Retina (tissue), 1 donor: ENCODE data around the gene TMEM266.
A peak's percentile ranks its signal among the peaks of the same experiment; 100 is the strongest.
"Not testable (repeated sequence)": the region's sequence is repeated elsewhere in the genome, so short reads cannot be mapped to it uniquely, and the experiment has no call there.

ENCODE experiments used
- DNase-seq: peaks from one replicate; pipeline ENCODE4 v3.0.0-alpha.2; 2016

TMEM266 gene, protein sequence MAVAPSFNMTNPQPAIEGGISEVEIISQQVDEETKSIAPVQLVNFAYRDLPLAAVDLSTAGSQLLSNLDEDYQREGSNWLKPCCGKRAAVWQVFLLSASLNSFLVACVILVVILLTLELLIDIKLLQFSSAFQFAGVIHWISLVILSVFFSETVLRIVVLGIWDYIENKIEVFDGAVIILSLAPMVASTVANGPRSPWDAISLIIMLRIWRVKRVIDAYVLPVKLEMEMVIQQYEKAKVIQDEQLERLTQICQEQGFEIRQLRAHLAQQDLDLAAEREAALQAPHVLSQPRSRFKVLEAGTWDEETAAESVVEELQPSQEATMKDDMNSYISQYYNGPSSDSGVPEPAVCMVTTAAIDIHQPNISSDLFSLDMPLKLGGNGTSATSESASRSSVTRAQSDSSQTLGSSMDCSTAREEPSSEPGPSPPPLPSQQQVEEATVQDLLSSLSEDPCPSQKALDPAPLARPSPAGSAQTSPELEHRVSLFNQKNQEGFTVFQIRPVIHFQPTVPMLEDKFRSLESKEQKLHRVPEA

GRCh38 chr15:76059320-76060117, at the start of gene TMEM266:
TMEM266 (plus strand) TSS chr15:76059985; CDS start chr15:76134264, 74,279 bp downstream.
- DNase-seq: peak; percentile 86

DNA sequence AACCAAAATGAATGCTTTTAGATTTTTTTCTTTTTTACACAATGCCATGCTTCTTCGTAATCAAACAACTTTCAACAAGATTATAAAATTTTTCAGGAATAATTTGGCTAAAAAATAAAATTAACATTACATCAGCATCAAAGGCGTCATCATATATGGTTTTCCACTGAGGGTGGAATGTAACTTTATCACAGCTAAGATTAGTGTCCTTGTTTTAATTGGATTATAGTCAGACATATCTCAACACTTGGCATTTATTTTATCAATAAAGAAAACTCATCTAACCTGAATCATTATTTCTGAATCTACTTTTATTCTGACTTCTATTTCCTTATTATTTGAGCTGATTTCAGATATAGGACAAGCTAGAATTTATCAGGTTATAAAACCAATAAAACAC, 49.2 kb upstream of the TMEM266 start:
- DNase-seq: no peak

DNA sequence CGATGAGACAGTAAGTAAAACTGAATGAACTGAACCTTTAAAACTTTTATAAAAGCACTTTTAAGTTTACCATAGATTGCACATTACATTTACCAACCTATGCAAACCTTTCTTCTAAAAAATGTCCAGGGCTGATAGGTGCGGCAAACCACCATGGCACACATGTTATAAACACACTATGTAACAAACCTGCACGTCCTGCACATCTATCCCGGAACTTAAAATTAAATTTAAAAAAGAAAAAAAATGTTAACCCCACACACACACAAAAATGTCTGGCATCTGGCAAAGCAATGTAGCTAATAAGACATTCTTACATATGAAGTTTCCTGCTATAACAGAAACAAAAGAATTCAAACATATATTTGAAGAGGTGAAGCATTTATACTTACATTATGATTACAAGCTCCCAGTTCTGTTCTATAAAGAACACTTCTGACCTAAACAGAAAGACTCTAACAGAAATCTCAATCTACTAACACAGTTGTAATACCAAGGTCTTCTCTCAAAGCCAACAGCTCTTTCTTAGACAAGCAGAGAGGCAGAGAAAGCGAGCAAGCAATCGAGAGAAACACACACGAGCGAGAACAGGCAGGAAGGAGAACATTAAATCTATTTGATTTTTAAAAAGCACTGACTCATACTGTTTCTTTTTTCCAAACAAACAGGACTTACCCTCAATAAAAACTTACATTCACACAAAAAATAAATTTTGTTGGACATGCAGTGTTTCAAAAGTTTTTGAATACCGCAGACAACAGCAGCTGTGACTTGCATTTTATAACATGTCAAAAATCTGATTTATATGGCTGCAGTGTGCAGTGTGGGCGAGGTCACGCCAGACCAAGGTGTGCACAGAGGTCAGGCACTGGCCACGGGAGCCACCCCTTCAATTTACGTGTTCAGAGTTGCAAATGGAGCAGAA, 47.9 kb upstream of the TMEM266 start, which contains the start of gene NRG4:
Gene NRG4 (minus strand): TSS at position 798 of the 925 bp plus-strand sequence. CDS start 1,194 bp downstream, outside the sequence.
- DNase-seq: no peak

DNA sequence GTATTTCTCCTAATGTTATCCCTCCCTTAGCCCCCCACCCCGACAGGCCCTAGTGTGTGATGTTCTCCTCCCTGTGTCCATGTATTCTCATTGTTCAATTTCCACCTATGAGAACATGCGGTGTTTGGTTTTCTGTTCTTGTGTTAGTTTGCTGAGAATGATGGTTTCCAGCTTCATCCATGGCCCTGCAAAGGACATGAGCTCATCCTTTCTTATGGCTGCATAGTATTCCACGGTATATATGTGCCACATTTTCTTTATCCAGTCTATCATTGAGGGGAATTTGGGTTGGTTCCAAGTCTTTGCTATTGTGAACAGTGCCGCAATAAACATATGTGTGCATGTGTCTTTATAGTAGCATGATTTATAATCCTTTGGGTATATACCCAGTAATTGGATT, 46.3 kb upstream of the TMEM266 start:
- not testable (repeated sequence) for DNase-seq

DNA sequence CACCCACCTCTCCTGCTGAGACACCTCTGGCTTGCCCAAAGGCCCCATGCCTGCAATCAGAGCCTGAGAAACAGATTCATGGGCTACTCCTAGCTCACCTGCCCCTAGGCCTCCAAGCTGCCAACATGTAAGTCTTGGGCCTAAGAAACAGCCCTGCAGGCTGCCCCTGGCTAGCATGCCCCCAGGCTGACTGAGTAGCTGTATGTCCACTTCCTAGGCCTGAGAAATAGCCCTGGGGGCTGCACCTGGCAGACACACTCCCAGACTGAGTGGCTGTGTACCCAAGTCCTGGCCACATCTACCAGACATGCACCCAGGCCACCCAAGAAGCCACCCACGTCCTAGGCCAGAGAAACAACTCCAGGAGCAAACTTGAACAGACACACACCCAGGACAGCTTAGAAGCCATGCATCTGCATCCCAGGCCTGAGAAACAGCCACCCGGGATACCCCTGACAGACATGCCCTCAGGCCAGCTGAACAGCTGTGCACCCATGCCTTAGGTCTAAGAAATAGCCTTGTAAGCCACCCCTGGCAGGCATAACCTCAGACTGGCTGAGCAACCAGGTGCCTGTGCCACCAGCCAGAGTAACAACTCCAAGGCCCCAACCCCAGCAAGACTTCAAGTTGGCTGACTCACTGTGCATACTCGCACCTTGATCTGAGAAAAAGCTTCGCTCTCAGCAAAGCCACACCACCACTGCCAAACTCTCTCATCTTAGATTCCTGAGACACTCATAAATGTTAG, 35.6 kb upstream of the TMEM266 start:
- DNase-seq: no peak

GRCh38 chr15:76032046-76032445, 27.7 kb upstream of the TMEM266 start:
- no peak for DNase-seq

DNA sequence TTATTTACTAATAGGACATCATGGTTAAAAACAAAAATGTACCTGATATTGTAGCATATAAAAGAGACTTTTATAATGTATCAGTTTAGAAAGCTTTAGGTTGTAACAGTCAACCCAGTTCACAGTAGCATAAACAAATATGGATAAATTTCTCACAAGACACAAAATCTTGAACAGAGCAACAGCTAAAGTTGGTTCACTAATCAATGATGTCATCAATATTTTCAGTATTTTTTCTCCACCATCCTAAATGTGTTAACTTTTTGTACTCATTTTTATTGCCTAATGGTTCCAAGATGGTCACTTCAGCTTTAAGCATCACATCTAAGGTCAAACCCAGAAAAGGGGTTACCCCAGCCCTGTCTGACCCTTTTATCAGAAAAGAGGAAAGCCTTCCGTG, 26.3 kb upstream of the TMEM266 start:
- no peak for DNase-seq

DNA sequence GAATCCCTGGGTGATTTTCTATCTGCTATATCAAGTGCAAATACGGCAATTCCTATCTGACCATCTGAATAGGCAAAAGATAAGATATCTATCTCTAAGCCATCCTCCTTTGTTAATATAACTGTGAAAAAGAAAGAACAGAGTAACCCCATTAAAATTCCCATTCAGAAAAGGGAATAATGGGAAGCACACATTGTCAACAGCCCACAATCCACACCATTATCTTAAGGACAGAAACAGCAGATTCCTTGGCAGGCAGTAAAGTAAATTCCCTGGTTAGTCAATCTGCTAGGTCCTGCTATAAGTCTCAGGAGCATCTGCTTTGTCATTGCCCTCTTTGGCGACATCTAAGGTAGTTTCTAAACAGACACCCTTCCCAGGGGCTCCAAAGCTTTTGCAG, 25.7 kb upstream of the TMEM266 start:
- DNase-seq: no peak

DNA sequence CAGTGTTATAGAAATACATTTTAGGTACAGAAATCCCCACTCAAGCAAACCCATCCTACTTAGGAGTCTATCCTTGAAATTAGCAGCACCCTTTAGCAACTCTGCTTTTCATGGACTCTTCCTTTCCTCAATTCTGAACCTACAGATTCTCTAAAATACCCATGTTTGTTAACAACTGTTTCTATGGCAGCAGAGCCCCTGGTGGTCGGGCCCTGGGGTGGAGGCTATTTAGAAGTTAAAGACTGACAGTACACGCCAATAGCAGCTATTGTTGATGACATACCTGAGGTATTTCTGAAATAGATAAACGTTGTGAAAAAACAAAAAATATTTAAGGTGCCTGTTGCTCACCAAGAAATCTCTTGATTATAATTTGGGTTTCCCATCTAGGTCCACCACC, 24.2 kb upstream of the TMEM266 start:
- no peak for DNase-seq

GRCh38 chr15:76038512-76038911, 21.3 kb upstream of the TMEM266 start:
- DNase-seq: no peak

DNA sequence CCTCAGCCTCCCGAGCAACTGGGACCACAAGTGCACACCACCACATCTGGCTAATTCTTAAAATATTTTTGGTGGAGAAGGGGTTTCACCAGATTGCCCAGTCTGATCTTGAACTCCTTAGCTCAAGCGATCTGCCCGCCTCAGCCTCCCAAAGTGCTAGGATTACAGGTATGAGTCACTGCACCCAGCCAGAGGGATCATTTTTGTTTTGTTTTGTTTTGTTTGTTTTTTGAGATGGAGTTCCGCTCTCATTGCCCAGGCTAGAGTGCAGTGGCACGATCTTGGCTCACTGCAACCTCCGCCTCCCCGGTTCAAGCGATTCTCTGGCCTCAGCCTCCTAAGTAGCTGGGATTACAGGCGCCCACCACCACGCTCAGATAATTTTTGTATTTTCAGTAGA, 5.6 kb upstream of the TMEM266 start:
- DNase-seq: not testable (repeated sequence)

GRCh38 chr15:76056931-76057330, 2.9 kb upstream of the TMEM266 start:
- no peak for DNase-seq

GRCh38 chr15:76057332-76058000, 2.3 kb upstream of the TMEM266 start:
- DNase-seq: peak; percentile 60

GRCh38 chr15:76058714-76059319, 968 bp upstream of the TMEM266 start:
- no peak for DNase-seq

- DNase-seq: peak; percentile 81
These were observed 569 bp downstream of the TMEM266 start for GRCh38 chr15:76060118-76060989.

GRCh38 chr15:76061700-76062099, 1.9 kb downstream of the TMEM266 start:
- no peak for DNase-seq

DNA sequence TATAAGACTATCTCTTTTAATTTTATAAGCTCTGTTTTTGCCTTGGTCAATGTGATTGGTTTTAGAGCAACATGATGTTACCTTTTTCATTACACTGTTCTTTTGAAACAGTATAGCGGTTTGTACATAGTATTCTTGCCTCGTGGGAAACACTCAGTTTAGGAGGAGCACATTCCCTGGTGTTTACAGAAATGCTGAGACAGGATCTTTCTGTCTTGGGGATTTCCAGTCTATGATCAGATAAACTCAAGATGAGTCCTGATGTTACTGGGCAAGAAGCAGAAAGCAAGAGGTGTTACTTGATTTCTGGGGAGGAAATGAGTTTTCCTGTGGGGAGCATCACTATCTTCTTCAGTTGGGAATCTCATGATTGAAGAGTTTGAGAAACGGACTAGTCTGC, 2.5 kb downstream of the TMEM266 start:
- DNase-seq: no peak

DNA sequence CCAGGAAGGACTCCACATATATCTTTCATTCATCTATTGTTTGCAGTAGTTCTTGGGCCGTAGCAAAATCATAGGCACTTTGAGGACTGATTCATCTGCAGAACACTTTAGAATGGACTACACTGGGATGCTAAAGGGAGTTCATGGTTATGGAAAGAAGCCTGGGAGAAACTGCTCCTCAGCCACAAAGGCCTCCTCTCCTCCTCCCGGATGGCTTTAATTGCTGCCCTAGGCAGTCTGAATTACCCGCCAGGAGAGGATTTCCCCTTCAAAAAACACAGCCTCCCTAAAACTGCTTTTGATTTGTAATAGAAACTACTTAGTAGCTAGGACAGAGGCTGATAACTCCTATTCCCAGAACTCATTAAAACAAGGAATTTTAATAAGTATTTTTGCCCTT, 4.6 kb downstream of the TMEM266 start:
- no peak for DNase-seq

DNA sequence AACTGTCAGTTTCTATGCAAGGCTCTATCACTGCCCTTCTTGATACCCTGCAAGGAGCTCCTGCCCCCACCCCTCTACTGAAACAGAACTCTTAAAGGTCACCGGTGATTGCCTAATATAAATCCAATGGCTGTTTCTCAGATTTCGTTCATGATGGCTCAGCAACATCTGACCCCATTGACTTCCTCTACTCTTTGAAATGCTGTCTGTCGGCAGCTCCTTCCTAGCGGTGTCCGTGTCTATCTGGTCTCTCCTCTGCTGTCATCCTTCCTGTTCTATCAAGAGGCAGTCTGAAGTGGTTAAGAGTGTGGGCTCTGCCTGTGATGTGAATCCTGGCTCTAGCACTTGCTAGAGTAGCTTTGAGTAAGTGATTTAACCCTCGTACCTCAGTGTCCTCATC, 5.5 kb downstream of the TMEM266 start:
- DNase-seq: no peak

DNA sequence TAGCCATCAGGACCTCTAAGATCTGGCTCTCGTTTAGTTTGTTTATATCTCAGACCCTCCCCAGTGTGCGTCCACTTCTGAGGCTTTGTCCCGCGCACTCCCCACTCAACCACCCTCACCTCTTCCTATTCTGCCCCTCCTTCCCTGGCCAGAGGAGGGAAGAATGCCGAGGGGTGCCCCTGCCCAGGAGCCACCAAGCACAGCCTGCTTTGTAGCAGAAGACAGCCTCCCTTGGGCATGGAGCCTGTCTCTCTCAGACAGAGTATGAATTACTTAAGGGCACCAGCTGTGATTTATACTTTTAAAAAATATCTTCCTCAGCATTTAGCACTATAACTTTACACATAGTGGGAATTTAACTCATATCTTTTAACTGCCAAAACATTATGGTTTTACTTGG, 6.0 kb downstream of the TMEM266 start:
- DNase-seq: no peak
